Prostate gland (tissue), 2 donors: ENCODE results near the gene B9D1. TPM values are rescaled to one million over a fixed set of nuclear protein-coding genes. Genes with fewer than 3 reads are reported as not detected.

ENCODE experiments used
- DNase-seq: peaks from one replicate; pipeline ENCODE4 v3.0.0-alpha.2; 2019; ENCODE audit warnings: low spot score
- H3K27ac ChIP-seq, 2 donors: fragments of 200-600 bp; sonication (generic); 2 replicates each; pipeline ENCODE4 v1.5.1; 2017 to 2019
- H3K27me3 ChIP-seq: fragments of 200-600 bp; sonication (generic); replicated peaks from 2 replicates; pipeline ENCODE4 v1.5.1; 2019; ENCODE audit not compliant: insufficient read depth
- H3K36me3 ChIP-seq, 2 donors: fragments of 200-600 bp; sonication (generic); 1 replicate in 1 of 2; 2 replicates in 1 of 2; pipeline versions ENCODE4 v1.5.1 to v1.8.1; 2017 to 2019
- H3K4me1 ChIP-seq: fragments of 200-600 bp; sonication (generic); replicated peaks from 2 replicates; pipeline ENCODE4 v1.5.1; 2019
- H3K4me3 ChIP-seq, 2 donors: fragments of 200-600 bp; sonication (generic); 2 replicates each; pipeline ENCODE4 v1.5.1; 2017 to 2019
- H3K9me3 ChIP-seq: fragments of 200-600 bp; sonication (generic); 2 replicates; pipeline ENCODE4 v1.5.1; 2017
- POLR2A ChIP-seq: fragments of 450-650 bp; IDR thresholded peaks from one replicate; pipeline ENCODE4 v1.6.1; 2016; ENCODE audit warnings: antibody characterized with exemption, mild to moderate bottlenecking
- POLR2AphosphoS5 ChIP-seq: sonication (generic); formaldehyde crosslinking; IDR thresholded peaks from one replicate; pipeline ENCODE4 v1.6.1; 2017; ENCODE audit warnings: antibody characterized with exemption
- WGBS: methylation state at CpG from one replicate; pipeline ENCODE4 v1.1.5; 2018; 5-methylcytosine and 5-hydroxymethylcytosine counted together
- intact Hi-C: fragments of 100-400 bp; cut with DNase I; formaldehyde crosslinking; loops from one replicate; pipeline ENCODE4 v1.14.2; 2022
- total RNA-seq, 2 donors: library from RNA; depleted of rRNA; stranded (reverse); fragments of >200 nt; gene quantifications; one replicate each; pipeline ENCODE4 v1.1.0, GENCODE V29; 2016
- TF ChIP-seq, protein P1 (sequence below), 4 experiments: fragments of 200-600 bp in 2 of 4; fragments of 450-650 bp in 2 of 4; sonication (generic) in 2 of 4; IDR thresholded peaks; 1 replicate in 3 of 4; 2 replicates in 1 of 4; pipeline ENCODE4 v1.5.1; 2016 to 2019; ENCODE audit warnings: antibody characterized with exemption in 4 of 4, mild to moderate bottlenecking in 2 of 4, moderate library complexity in 2 of 4

Gene B9D1
- total RNA-seq, 2 donors from 2014 or later = 15.7 to 28.8 TPM

DNA sequence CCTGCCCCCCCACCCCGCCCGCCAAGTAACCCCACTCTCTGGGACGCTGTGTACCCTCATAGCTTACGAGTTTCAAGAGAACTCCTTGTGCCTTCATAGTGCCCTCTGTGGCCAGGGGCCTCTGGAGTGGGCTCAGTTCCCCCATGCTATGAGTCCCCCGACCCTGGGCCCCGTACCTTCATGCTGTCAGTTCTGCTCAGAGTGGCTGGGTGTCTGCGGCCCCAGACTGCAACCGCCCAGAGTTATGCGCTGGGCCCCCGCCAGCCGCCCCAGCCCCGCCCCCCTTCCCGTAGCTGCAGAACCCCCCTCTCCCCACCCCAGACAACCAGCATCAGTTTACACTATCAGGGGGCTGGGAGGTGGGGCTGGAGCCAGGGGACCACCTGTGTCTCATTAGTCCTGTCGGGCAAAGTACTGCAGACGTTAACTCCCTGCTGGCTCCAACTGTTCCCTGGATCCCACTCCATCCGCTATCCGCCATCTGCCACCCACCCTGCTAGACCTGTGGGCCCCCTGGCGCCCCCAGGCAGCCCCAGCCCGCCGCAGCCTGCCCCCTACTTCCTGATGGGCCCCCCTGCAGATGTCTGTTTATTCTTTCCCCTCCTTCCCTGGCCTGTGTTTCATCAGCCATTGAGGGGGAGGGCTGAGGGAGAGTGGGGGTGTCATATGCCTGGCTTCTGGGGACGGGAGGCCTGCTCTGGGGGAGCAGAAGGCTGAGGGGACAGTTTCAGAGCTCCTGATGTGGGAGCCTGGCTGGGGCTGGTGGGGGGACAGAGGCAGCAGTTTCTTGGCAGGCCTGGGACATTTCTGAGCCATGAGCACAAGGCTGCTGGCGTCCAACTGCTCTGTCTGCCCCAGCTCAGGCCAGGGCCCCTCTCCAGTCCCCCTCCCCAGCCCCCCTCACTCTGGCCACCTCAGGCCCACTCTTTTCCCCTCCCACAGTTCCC, 24.7 kb upstream of the B9D1 start, which contains the start of gene MFAP4:
Gene MFAP4 (minus strand): TSS at position 217 of the 947 bp plus-strand sequence. CDS start 35 bp downstream, at position 182.
- Histone ChIP-seq H3K27ac (peak within 1 kb of the TSS; percentile 69 to 73), H3K4me3 (peak within 1 kb of the TSS in 1 of 2 donors; percentile 18), H3K27me3 (no peaks in the 10 kb centered on the region), H3K4me1 (no peaks in the 10 kb centered on the region), H3K9me3 (no peaks in the 10 kb centered on the region), H3K36me3 (no peaks in the 10 kb centered on the region)
- intact Hi-C loops = no loop called here
- WGBS = 15% methylated on average over 22 of the region's 22 CpGs
- DNase-seq = no peak
- no peak for TF ChIP-seq POLR2A
- TF ChIP-seq, protein P1, sequence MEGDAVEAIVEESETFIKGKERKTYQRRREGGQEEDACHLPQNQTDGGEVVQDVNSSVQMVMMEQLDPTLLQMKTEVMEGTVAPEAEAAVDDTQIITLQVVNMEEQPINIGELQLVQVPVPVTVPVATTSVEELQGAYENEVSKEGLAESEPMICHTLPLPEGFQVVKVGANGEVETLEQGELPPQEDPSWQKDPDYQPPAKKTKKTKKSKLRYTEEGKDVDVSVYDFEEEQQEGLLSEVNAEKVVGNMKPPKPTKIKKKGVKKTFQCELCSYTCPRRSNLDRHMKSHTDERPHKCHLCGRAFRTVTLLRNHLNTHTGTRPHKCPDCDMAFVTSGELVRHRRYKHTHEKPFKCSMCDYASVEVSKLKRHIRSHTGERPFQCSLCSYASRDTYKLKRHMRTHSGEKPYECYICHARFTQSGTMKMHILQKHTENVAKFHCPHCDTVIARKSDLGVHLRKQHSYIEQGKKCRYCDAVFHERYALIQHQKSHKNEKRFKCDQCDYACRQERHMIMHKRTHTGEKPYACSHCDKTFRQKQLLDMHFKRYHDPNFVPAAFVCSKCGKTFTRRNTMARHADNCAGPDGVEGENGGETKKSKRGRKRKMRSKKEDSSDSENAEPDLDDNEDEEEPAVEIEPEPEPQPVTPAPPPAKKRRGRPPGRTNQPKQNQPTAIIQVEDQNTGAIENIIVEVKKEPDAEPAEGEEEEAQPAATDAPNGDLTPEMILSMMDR (IDR thresholded peaks at IDR 0.05) = no peak
- TF ChIP-seq POLR2AphosphoS5 = no peak

DNA sequence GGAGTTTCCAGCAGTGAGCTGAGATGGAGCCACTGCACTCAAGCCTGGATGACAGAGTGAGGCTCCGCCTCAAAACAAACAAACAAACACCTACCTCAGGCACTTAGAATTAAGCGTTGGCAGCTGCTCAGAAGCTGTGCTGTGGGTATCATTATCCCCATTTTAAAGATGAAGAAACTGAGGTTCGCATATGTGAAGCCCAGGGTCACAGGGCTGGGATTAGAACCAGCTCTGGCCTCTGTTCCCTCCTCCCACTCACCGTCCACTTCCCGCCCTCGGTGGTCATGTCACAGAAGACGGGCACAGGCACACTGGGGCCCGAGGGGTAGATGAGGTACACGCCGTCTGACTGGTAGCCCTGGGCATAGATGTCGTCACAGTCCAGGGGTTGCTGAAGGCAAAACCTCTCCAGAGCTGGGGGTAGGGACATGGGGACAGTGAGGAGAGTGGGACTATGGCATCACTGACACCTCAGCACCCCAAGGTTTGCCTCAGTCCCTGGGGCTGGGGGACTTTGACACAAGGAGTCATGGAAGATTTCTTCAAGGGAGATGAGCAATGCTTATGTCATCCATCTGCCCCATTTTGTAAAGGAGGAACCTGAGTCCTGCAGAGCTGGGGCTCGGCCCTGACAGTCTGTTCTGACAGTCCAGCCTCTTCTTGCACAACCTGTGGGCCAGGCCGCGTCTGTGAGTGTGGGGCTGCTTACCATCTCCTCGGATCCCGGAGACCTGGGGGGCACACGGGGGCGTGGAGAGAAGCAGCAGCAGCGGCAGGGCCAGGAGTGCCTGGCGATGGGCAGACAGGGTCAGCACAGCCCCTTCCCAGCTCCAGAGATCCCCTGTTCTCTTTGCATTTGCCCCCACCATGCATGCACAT, 23.8 kb upstream of the B9D1 start:
- 49% methylated on average over 20 of the region's 20 CpGs for WGBS

DNA sequence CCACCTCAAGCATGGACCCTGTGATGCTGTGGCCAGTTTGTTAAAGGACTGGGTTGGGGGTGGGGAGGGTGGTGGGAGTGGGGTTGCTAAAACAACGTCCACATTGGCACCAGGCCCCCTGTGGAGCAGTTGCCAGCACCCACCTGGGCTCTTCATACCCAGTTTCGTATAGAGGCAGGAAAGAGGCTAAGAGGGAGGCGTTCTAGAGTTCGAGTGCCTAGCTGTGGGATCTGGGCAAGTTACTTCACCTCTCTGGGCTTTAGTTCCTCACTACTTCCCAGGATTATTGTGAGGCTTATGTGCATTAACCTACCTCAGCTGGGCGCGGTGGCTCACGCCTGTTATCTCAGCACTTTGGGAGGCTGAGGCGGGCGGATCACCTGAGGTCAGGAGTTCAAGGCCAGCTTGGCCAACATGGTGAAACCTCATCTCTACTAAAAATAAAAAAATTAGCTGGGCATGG, 23.0 kb upstream of the B9D1 start:
- H3K4me3 ChIP-seq = no peak overlapping the region
- peaks cover 5 to 7% of the 10 kb centered on the region in 2 donors for H3K36me3 ChIP-seq
- intact Hi-C loops = no loop called here
- no peaks in the 10 kb centered on the region for H3K9me3 ChIP-seq
- TF ChIP-seq, protein P1 (IDR thresholded peaks at IDR 0.05) = no peak
- TF ChIP-seq POLR2AphosphoS5 = no peak
- TF ChIP-seq POLR2A = no peak
- H3K4me1 ChIP-seq = no peaks in the 10 kb centered on the region
- WGBS = 82% methylated on average over 9 of the region's 9 CpGs
- H3K27ac ChIP-seq = peak overlapping the region; percentile 69 to 73
- DNase-seq = no peak
- no peaks in the 10 kb centered on the region for H3K27me3 ChIP-seq

More for the DNA sequence above, 23.8 kb upstream of the B9D1 start:
- no peak for DNase-seq
- Histone ChIP-seq H3K36me3 (peaks cover 0 to 4% of the 10 kb centered on the region in 2 donors), H3K27ac (peak overlapping the region; percentile 69 to 73), H3K4me1 (no peaks in the 10 kb centered on the region), H3K27me3 (no peaks in the 10 kb centered on the region), H3K9me3 (no peaks in the 10 kb centered on the region), H3K4me3 (peak overlapping the region in 1 of 2 donors; percentile 18)
- no peak for TF ChIP-seq POLR2AphosphoS5
- TF ChIP-seq POLR2A = no peak
- TF ChIP-seq, protein P1 (IDR thresholded peaks at IDR 0.05) = no peak
- intact Hi-C loops = no loop called here

DNA sequence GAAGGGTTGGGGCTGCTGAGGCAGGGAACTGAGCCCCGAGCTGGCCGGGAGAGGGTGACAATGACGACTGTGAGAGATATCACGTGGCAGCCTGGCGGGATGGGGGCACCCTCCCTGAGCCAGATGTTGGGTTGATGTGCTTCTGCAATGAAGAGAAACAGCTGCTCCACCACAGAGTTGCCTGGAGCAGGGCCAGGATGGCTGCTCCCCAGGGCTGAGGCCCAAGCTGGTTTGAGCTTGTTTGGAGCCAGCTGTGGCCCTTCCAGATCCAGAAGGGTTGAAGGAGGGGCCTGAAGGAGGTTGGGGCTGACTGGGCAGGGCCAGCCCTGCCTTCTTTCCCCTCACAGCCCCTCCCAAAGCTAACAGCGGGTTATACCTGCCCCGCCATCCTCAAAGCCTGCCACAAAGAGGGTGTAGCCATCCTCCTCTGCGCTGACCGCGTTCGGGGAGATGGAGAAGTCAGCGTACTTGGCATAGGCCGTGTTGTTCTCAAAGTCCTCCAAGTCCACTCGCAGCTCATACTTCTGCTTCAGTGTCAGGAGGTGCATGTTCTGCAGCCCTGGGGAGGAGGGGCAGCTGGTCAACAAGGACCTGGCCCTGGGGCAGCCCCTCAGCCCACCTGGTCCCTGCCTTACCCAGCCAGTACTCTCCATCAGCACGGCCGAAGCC, 22.3 kb upstream of the B9D1 start:
- no peaks in the 10 kb centered on the region for H3K4me1 ChIP-seq
- peak; percentile 52 for DNase-seq
- WGBS = 30% methylated on average over 15 of the region's 16 CpGs
- H3K27me3 ChIP-seq = no peaks in the 10 kb centered on the region
- H3K36me3 ChIP-seq = peaks cover 8 to 11% of the 10 kb centered on the region in 2 donors
- intact Hi-C loops = no loop called here
- H3K27ac ChIP-seq = peak overlapping the region; percentile 69 to 73
- H3K9me3 ChIP-seq = no peaks in the 10 kb centered on the region
- TF ChIP-seq POLR2A (peak; percentile 65), POLR2AphosphoS5 (peak; percentile 62)
- TF ChIP-seq, protein P1 (IDR thresholded peaks at IDR 0.05) = no peak
- H3K4me3 ChIP-seq = no peak overlapping the region
